T47D (cell line): ENCODE results near the gene ETV6.

Experiments
- DNase-seq, 2 experiments: peaks; one replicate each; pipeline versions ENCODE4 v3.0.0 to v3.0.0-alpha.2; 2011 to 2012; ENCODE audit warnings: low read depth in 1 of 2, low spot score in 1 of 2
- JUND ChIP-seq: IDR thresholded peaks from 2 replicates; pipeline ENCODE4 v1.6.1; 2012; ENCODE audit warnings: low read depth
- in situ Hi-C: cut with HindIII; loops from 2 replicates; pipeline ENCODE4 v1.10.0; 2016; ENCODE audit warnings: low sequenced_read_pairs, low pct_unique_long_range_greater_than_20kb

Gene ETV6

DNA sequence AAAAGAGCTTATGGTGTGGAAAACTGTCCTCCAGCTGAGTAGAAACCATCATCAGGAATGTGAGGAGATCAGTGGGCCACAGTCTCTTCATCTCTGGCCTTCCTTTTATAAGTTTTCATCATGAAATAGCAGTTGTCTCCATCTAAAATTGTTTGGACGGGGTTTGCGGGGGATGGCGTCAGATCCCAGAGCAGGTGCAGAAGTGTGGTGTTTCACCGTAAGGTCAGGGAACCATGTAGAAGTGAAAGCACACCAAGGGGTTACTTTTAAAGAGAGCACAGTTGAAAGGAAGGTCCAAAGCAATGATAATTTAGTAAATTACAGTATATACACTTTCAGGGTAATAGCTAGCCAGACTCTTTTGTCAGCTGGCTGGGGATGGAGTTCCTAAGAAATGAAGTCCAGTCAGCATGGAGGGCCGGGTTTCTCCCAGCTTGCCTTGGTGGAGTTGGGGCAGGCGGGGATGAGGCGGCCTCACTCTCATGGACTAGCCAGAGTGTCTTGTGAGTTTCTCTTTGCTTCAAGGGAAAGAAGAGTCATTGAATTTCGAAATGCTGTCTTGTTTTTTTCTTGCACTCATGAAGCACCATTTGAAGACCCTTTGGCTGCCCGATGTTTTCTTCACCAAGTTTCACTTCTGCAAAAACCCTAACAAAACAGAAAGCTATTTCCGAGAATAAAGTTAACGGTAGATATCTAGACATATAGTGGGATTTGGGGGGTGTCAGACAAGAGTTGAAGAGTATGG lies 100.6 kb downstream of the ETV6 start:
- no peak for TF ChIP-seq JUND
- in situ Hi-C loops = no loop called here
- no peak for DNase-seq

DNA sequence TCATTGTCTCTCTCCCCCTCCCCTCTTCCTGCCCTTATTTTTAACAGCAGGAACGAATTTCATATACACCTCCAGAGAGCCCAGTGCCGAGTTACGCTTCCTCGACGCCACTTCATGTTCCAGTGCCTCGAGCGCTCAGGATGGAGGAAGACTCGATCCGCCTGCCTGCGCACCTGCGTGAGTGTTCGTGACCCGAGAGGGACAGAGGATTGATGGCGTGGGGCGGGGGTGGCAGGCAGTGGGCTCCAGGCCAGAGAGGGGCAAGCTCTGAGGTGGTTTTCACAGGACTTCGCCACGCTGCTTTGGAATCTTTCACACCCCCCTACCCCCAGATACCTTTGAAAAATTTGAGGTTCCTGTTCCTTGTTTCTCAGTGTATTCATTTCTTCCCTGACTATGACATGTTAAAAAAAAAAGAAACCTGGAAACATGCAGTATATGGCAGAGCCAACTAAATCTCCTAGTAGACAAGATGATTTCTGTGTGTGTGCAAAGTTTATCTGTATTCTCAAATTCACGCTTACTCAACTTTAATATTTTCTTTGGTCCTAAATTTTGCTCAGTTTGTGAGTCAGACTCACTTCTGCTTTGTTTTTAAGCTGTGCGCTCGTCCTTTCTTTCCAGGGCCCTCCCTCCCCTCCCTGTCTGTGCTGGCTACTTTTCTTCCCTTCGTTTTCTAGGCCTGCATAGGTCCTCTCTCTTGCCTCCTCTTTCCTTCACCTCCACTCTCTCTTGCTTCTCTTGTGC lies 103.1 kb downstream of the ETV6 start:
- in situ Hi-C loops = no loop called here
- no peak for DNase-seq
- TF ChIP-seq JUND = no peak

DNA sequence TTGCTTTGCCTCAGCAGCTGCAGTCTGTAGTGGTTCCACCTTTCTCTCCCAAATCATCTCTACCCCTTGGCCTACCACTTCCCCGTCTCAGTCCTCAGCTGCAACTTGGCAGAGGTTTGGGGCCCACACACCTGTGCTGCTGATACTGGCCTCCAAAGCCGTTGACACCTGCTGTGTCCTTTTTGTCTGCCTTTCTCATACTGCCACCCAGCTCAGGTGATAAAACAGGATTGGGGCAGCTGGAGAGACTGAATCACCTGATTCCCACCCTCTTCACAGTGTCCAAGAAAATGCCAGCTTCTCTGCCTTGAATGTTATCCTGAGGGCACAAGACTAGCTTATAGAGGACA lies 103.7 kb downstream of the ETV6 start:
- no peak for TF ChIP-seq JUND
- no peak for DNase-seq
- in situ Hi-C loops = no loop called here

DNA sequence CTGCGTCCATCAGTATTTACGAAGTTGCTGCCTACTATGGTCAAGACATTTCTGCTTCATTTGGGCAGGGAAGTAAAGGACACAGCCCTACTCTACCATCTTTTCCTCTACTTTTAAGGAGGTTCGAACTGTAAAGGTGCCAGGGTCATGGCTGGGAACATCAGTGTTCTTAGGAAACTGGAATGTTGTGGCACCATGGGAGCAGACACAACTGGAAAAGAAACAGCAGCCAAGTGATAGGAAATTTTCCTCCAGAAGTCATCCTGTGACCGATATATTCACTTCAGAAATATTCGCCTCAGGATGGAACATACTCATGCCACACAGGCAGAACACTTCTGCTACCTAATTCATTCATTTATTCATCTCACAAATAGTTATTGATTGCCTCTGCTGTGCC lies 104.4 kb downstream of the ETV6 start:
- no peak for DNase-seq
- in situ Hi-C loops = no loop called here
- no peak for TF ChIP-seq JUND

DNA sequence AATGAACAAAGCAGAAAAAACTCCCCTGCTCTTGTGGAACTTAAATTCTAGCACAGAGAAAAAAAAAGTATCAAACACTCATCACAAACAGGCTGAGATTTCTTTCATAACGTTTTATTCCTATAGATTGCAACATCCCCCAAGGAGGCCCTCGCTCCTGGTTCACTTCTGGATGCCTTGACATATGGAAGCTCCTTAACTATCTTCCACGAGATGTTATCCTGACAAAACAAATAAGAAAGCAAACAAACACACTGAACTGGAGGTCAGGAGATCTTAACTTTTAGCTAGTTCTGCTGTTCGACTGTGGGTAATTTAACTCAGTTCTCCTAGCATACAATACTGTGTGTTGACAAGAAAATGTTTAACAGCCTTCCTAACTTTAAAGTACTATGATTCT lies 104.8 kb downstream of the ETV6 start:
- in situ Hi-C loops = no loop called here
- peak in 1 of 2 experiments; percentile 3 for DNase-seq
- TF ChIP-seq JUND = no peak

DNA sequence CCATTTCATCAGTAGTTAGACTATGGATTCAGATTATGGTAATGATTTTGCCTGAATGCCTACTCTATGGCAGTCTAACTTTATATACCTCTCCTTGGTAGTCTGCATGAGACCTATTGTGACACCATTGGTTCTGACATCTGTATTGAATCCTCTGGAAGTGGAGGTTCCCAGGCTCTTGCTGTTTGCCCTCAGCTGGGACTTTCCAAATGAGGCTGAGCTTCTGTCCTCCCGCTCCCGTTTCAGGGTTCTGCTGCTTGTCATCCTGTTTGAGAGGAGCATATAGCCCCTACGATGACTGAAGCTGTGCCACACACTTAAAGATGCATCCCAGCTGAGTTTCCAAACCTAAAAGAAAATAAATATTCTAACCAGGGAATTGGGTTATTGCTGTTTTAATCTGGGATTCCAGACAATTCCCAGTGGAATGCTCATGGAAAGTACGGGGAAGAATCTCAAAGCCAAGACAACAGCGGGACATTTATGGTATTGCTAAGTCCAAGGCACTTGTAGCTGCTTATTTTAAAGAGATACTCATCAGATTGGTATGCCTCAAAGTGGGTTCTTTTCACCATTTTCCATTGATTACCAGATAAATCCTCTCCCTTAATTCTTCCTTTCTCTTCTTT lies 105.9 kb downstream of the ETV6 start:
- no peak for TF ChIP-seq JUND
- in situ Hi-C loops = no loop called here

DNA sequence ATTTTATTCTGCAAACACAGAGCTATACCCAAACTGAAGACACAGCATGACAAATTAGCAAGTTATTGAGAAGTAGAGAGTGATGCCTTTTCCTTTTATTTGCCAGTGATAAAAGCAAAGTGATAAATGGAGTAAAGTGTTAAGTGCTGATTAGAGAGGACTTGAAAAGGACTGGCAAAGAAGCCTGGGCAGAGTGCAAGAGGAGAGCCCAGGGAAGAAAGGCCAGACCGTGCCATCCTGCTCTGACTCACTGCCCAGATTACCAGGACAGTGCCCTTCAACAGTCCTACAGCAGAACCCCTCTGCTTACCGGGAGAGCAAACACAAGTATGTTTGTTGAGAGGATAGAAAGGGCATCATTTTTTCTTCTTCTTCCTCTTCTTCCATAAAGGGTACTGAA lies 106.5 kb downstream of the ETV6 start:
- no peak for TF ChIP-seq JUND
- no peak for DNase-seq
- in situ Hi-C loops = no loop called here

More for the DNA sequence above, 105.9 kb downstream of the ETV6 start:
- no peak for DNase-seq

DNA sequence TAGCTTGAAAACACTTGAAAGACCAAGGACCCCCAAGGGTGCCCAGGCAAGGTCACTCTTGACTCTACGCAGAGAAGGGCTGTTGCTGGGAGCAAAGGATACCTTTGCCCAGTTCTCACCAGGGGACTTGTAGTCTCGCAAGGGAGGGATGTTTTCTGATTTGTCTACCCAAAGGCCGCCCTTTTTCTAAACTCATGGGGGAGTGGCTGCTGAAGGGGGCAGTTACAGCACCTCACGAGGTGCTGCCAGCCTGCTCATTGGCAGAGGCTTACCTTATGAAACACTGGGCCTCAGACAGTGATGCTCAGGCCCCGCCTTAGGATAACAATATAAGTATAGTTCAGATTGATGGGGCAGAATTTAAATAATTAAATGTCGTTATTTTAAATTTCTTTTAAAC lies 107.0 kb downstream of the ETV6 start:
- no peak for DNase-seq
- TF ChIP-seq JUND = no peak
- in situ Hi-C loops = no loop called here

DNA sequence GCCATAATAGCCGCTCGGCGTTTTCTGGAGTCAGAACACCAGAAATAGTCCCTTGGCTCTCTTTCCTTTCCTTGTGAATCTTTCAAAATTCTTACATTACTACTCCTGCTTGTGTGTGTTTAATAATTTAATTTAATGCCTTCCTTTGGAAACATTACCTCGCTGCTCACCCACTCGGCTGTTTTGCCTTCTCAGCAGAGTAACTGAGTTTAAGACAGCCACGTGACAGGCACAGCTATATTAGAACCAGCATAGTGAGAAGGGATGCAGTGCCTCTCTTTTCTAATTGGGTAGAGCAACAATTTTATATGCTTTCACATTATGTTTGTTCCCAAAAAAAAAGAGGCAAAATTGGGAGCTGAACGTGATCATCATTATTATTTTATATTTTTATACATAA lies 107.6 kb downstream of the ETV6 start:
- DNase-seq = no peak
- in situ Hi-C loops = no loop called here
- TF ChIP-seq JUND = no peak

DNA sequence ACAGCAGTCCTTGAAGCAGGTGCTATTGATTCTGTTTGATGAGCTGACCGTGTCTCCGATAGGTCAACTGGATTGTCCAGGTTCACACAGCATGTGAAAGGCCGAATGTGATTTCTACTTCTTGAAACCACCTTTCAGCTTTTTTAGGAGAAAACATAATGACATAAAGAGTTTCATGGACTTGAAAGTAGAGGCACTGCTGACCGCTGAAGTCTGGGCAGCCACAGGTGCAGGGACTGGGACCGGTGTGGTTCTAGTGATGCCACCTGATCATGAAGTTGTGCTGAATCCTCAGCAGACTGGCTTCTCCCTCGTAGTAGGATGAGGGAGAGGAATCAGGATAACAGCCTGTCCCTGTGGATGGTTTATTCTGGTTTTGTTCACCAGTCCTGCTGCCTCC lies 108.1 kb downstream of the ETV6 start:
- no peak for DNase-seq
- in situ Hi-C loops = no loop called here
- TF ChIP-seq JUND = no peak

DNA sequence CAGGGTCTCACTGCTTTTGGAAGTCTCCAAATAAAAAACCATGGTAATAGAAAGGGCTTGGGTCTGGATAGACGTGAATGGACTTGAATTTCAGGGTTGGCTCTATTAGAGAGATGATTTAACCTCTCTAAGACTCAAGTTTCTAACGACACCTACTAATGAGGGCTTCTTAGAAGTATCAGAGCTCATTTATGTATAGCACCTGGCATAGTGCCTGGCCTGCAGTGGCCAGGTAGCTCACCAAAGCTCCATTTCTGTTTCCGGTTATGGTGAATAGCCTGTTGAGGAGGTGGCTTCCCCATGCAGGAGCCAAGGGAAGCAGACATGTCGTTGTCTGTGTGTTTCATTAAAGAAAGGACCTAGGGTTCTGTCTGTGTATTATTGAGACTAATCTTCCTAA lies 108.6 kb downstream of the ETV6 start:
- no peak for DNase-seq
- TF ChIP-seq JUND = no peak
- in situ Hi-C loops = no loop called here

DNA sequence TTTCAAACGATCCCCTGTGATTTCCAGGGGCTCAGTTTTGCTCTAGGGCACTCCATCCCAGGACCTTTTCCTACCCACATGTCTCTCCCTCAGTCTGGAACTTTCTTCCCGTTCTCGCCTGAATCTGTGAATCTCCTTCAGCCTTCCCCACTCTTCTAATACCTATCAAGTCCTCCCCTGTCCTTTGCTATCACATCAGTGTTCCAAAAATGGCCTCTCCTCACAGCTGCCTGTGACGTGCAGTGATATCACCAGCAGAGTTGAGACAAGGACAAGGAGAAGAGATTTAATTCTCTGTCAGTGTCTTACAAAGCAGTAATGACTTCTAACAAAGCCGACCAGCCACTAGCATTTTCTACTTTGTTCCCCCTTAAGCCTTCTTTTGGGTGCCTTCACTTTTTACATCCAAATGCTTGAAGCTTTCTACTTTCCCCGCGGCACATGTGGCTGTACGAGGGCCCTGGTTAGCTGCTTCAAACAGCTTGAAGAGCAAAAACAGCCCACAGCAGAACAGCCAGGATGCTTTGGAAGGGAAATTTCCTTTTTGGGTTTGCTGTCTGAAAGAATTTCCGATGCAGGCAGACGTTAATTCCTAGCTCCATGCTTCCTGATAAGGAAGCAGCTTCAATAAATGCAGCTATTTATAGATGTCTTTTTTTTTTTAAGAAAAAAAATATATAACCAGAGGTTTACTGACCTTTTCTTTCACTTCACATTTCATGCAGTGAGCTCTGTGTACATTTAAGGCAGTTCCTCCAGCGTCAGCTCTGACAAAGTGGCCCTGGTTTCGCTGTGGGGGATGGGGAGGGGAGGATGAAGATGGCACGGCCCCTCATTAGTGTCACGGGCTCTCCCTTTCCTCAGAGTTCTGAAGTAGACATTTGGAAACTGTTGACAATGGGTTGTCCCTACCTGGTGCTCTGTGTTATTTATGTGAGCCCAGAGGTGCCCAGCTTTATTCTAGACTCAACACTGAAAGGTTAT lies 109.3 kb downstream of the ETV6 start:
- no peak for TF ChIP-seq JUND
- no peak for DNase-seq
- in situ Hi-C loops = no loop called here
